Endothelial cell of umbilical vein (primary cell): ENCODE results near the gene JAML. TPM values are rescaled to one million over a fixed set of nuclear protein-coding genes. Genes with fewer than 3 reads are reported as not detected.

Experiments used
- BruUV-seq: library from RNA; stranded (reverse); fragments of 400-500 nt; replicated peaks from 2 replicates; lab custom pipeline; 2021; lab: Mats Ljungman, UMichigan
- CTCF ChIA-PET: fragments of 300-600, 350-600 bp; sonication (Branson Sonifier 250); formaldehyde crosslinking; loops from one replicate; lab custom pipeline; 2021; ENCODE audit warnings: antibody characterized with exemption, inconsistent platforms; lab: Charles Lee
- POLR2A ChIA-PET: fragments of 300-600, 350-600 bp; sonication (Branson Sonifier 250); formaldehyde crosslinking; loops from one replicate; lab custom pipeline; 2021; ENCODE audit warnings: antibody characterized with exemption, inconsistent platforms; lab: Charles Lee
- DNase-seq: peaks from one replicate; pipeline ENCODE4 v3.0.0-alpha.2; 2011; ENCODE audit warnings: low read depth, low spot score
- FAIRE-seq: peaks from 2 replicates; lab custom pipeline; 2011; peaks lifted over from hg19 to GRCh38; lab: Jason Lieb, UNC
- H2AFZ ChIP-seq: 2 replicates; pipeline ENCODE4 v1.6.0; 2012; ENCODE audit warnings: low read depth, low read length, control low read depth, inconsistent platforms
- H3K27ac ChIP-seq: 2 replicates; pipeline ENCODE4 v1.5.1; 2011; ENCODE audit warnings: low read depth, mild to moderate bottlenecking, control low read depth, low read length, moderate library complexity; ENCODE audit not compliant: insufficient read depth
- H3K27me3 ChIP-seq, 2 experiments: 2 replicates each; pipeline versions ENCODE4 v1.6.0 to v1.6.1; 2011; ENCODE audit warnings: low read length in 2 of 2, mixed read lengths in 1 of 2; ENCODE audit not compliant: control insufficient read depth in 2 of 2, insufficient read depth in 2 of 2
- H3K36me3 ChIP-seq, 2 experiments: 2 replicates in 1 of 2; 3 replicates in 1 of 2; pipeline ENCODE4 v1.5.1; 2011; ENCODE audit warnings: low read length in 2 of 2, mild to moderate bottlenecking in 1 of 2, moderate library complexity in 1 of 2; ENCODE audit not compliant: control insufficient read depth in 2 of 2, insufficient read depth in 2 of 2; ENCODE audit errors: extremely low read depth in 1 of 2
- H3K4me1 ChIP-seq: 3 replicates; pipeline ENCODE4 v1.5.1; 2011; ENCODE audit warnings: mild to moderate bottlenecking, low read length; ENCODE audit not compliant: control insufficient read depth, insufficient read depth; ENCODE audit errors: extremely low read depth
- H3K4me2 ChIP-seq: 2 replicates; pipeline ENCODE4 v1.6.1; 2011; ENCODE audit warnings: low read length, control low read depth, mixed read lengths; ENCODE audit not compliant: insufficient read depth
- H3K4me3 ChIP-seq, 3 experiments: fragments of 200-600 bp in 1 of 3; sonication (generic), shearing (Covaris generic) in 1 of 3; replicated peaks in 1 of 3; 2 replicates each; pipeline ENCODE4 v1.5.1; 2011 to 2016; ENCODE audit warnings: control low read depth in 3 of 3, low read length in 3 of 3, mild to moderate bottlenecking in 2 of 3, inconsistent platforms in 1 of 3, low read depth in 1 of 3, moderate library complexity in 1 of 3; ENCODE audit not compliant: insufficient read depth in 1 of 3
- H3K79me2 ChIP-seq: 2 replicates; pipeline ENCODE4 v1.6.0; 2012; ENCODE audit warnings: low read length, inconsistent platforms; ENCODE audit not compliant: control insufficient read depth, insufficient read depth
- H3K9ac ChIP-seq: replicated peaks from 2 replicates; pipeline ENCODE3; 2011; ENCODE audit warnings: low read length, control low read depth; ENCODE audit not compliant: insufficient read depth; ENCODE audit errors: extremely low read depth
- H3K9me1 ChIP-seq: replicated peaks from 3 replicates; pipeline ENCODE4 v1.6.0; 2011; ENCODE audit warnings: mild to moderate bottlenecking, low read length; ENCODE audit not compliant: control insufficient read depth, insufficient read depth; ENCODE audit errors: extremely low read depth
- H3K9me3 ChIP-seq: replicated peaks from 2 replicates; pipeline ENCODE4 v1.5.1; 2012; ENCODE audit warnings: low read length, inconsistent platforms; ENCODE audit not compliant: control insufficient read depth, insufficient read depth
- H4K20me1 ChIP-seq: replicated peaks from 2 replicates; pipeline ENCODE3; 2011; ENCODE audit warnings: mild to moderate bottlenecking, low read length; ENCODE audit not compliant: control insufficient read depth, insufficient read depth; ENCODE audit errors: extremely low read depth
- FOS ChIP-seq: IDR thresholded peaks from 2 replicates; pipeline ENCODE4 v1.6.1; 2011; ENCODE audit warnings: mild to moderate bottlenecking, low read length, moderate library complexity, borderline replicate concordance; ENCODE audit not compliant: insufficient read depth
- GATA2 ChIP-seq: IDR thresholded peaks from 2 replicates; pipeline ENCODE4 v1.7.0; 2011; ENCODE audit warnings: low read depth, mild to moderate bottlenecking, moderate library complexity, mixed read lengths, low read length; ENCODE audit not compliant: insufficient read length, insufficient read depth
- POLR2A ChIP-seq: IDR thresholded peaks from 2 replicates; pipeline ENCODE4 v1.6.1; 2012; ENCODE audit warnings: low read depth, mild to moderate bottlenecking, control low read depth, low read length
- POLR2AphosphoS5 ChIP-seq: IDR thresholded peaks from 2 replicates; pipeline ENCODE4 v1.6.1; 2012; ENCODE audit warnings: low read depth, mild to moderate bottlenecking, control low read depth, low read length, moderate library complexity; ENCODE audit not compliant: insufficient read depth
- dilution Hi-C: fragments of 300-500 bp; cut with MboI; formaldehyde crosslinking; loops from one replicate; pipeline ENCODE4 v1.15.0; 2019; ENCODE audit warnings: low sequenced_read_pairs; ENCODE audit not compliant: extremely low pct_ligation_motif_present
- intact Hi-C: fragments of 100-400 bp; cut with micrococcal nuclease; formaldehyde crosslinking; loops from one replicate; pipeline ENCODE4 v1.10.0; 2022
- polyA plus RNA-seq, 4 experiments: library from polyadenylated mRNA; depleted of rRNA in 3 of 4; stranded (reverse) in 3 of 4; unstranded in 1 of 4; fragments of >200 nt; gene quantifications; 2 replicates each; pipeline versions ENCODE4 v1.2.1 to v1.2.3, GENCODE V29; 2011 to 2012; ENCODE audit warnings: missing spikeins in 1 of 4
- total RNA-seq: library from RNA; stranded (reverse); gene quantifications from 2 replicates; pipeline ENCODE4 v1.2.3, GENCODE V29; 2021
- TF ChIP-seq, protein P1 (sequence below), 2 donors: IDR thresholded peaks; 1 replicate in 1 of 2; 2 replicates in 1 of 2; pipeline ENCODE4 v1.5.1; 2011; ENCODE audit warnings: low read length in 2 of 2, mild to moderate bottlenecking in 2 of 2, moderate library complexity in 2 of 2, control low read depth in 1 of 2, inconsistent platforms in 1 of 2, low read depth in 1 of 2; ENCODE audit not compliant: insufficient read depth in 1 of 2; ENCODE audit errors: extremely low read depth in 1 of 2
- TF ChIP-seq, protein P2 (sequence below): IDR thresholded peaks from 2 replicates; pipeline ENCODE4 v1.6.1; 2011; ENCODE audit not compliant: insufficient read depth, insufficient read length

The JAML gene
- total and polyA plus RNA-seq, 2 donors (not counting 3 experiments of a cell fraction or from before 2014, with no cell fraction given), result 0.04 to 0.35 TPM

DNA sequence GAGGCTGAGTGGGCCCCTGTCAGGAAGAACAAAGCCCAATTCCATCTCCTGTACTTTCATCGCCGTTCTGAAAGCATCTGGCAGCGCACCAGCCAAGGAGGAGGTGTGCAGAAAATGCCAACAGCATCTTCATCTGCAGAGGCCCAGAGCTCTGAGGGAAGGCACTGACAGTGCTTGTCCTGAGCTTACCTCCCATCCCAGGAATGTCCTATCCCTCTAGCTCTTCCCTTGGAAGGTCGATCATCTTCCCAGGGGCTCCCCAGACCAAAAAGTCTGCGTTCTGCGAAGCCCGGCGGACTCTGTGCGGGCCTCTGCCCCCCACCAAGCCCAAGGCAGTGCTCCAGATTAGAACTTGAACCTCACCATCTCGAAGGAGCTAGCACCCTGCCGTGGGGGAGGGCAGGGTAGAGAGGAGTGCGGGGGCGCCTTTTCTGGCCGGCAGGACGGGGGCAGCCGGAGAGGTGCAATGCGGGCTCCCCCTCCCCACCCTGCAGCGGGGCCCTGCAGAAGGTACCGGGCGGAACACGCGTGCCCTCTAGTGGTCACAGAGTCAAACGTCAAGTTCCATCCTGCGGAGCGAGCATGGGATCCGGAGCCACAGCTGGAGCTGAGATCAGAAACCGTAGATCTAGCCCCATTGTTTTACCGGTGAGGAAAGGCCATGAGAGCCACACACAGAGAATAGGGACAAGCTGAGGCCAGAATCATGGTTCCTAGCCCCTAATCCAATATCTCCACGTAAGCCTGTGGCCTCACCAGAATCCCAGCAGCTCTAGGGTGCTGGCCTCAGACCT lies 53.3 kb downstream of the JAML start:
- CTCF ChIA-PET, result interaction anchor here (0.5 to 4.7 kb wide), 41 partner anchors 8 to 745 kb away, joined by 3 to 112 read pairs (median 4); partner anchors contain the start of genes MPZL2 and SCN4B
- Histone ChIP-seq H3K4me1 (no peaks in the 10 kb centered on the region), H3K27ac (no peak overlapping the region), H3K79me2 (no peaks in the 10 kb centered on the region), H3K4me3 (no peak overlapping the region), H3K9me1 (no peaks in the 10 kb centered on the region), H3K36me3 (no peaks in the 10 kb centered on the region), H3K9me3 (no peaks in the 10 kb centered on the region), H4K20me1 (no peaks in the 10 kb centered on the region), H3K27me3 (peaks cover 15 to 31% of the 10 kb centered on the region in 2 experiments), H2AFZ (no peak overlapping the region), H3K4me2 (no peak overlapping the region), H3K9ac (no peak overlapping the region)
- FAIRE-seq (peak; percentile 62), DNase-seq (peak; percentile 61)
- TF ChIP-seq, protein P1, sequence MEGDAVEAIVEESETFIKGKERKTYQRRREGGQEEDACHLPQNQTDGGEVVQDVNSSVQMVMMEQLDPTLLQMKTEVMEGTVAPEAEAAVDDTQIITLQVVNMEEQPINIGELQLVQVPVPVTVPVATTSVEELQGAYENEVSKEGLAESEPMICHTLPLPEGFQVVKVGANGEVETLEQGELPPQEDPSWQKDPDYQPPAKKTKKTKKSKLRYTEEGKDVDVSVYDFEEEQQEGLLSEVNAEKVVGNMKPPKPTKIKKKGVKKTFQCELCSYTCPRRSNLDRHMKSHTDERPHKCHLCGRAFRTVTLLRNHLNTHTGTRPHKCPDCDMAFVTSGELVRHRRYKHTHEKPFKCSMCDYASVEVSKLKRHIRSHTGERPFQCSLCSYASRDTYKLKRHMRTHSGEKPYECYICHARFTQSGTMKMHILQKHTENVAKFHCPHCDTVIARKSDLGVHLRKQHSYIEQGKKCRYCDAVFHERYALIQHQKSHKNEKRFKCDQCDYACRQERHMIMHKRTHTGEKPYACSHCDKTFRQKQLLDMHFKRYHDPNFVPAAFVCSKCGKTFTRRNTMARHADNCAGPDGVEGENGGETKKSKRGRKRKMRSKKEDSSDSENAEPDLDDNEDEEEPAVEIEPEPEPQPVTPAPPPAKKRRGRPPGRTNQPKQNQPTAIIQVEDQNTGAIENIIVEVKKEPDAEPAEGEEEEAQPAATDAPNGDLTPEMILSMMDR (IDR thresholded peaks at IDR 0.05; ENCODE audit: extremely low read depth in 1 of 2, insufficient read depth in 1 of 2, low read depth in 1 of 2, low read length in 2 of 2), result peak; percentile 75 to 91
- TF ChIP-seq, protein P2, sequence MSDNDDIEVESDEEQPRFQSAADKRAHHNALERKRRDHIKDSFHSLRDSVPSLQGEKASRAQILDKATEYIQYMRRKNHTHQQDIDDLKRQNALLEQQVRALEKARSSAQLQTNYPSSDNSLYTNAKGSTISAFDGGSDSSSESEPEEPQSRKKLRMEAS, result no peak
- intact Hi-C loops (loop anchor here (1.0 kb wide), 1 partner anchor 26 kb away; no protein-coding TSS in a partner anchor), dilution Hi-C loops (no loop called here)
- no TSS peak for BruUV-seq
- POLR2A ChIA-PET, result no interaction called here

DNA sequence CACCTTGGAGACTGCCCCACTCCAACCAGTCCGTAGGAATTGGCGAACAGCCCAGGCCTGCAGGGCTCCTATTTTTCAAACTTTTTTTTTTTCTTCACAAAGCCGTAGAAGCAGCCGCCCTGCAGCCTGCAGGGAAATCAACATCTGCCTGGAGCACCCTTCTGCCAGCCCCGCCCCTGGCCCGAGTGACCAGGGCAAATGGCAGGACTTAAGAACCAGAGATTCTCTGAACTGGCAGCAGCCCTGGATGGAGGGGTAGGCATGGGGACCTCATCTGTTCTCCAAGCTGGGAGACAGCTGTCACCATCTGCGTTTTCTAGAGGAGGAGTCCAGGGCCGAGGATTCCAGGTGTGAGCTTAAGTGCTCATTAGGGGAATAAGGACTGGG lies 53.9 kb downstream of the JAML start:
- H3K79me2 ChIP-seq, result no peaks in the 10 kb centered on the region
- no peak overlapping the region for H2AFZ ChIP-seq
- H3K9me3 ChIP-seq, result no peaks in the 10 kb centered on the region
- BruUV-seq, result no TSS peak
- intact Hi-C loops (loop anchor here (1.0 kb wide), 1 partner anchor 26 kb away; no protein-coding TSS in a partner anchor), dilution Hi-C loops (no loop called here)
- FAIRE-seq, result no peak
- ChIA-PET CTCF (interaction anchor here (1.0 to 4.7 kb wide), 24 partner anchors 10 to 745 kb away, joined by 3 to 112 read pairs (median 9); partner anchors contain the start of gene SCN4B), POLR2A (no interaction called here)
- H3K9me1 ChIP-seq, result no peaks in the 10 kb centered on the region
- no peaks in the 10 kb centered on the region for H4K20me1 ChIP-seq
- H3K27me3 ChIP-seq, result peaks cover 13 to 26% of the 10 kb centered on the region in 2 experiments
- no peak for DNase-seq
- no peaks in the 10 kb centered on the region for H3K4me1 ChIP-seq
- no peak for TF ChIP-seq FOS
- TF ChIP-seq, protein P1 (IDR thresholded peaks at IDR 0.05; ENCODE audit: extremely low read depth in 1 of 2, insufficient read depth in 1 of 2, low read depth in 1 of 2, low read length in 2 of 2), result no peak
- TF ChIP-seq POLR2A, result no peak
- no peak for TF ChIP-seq POLR2AphosphoS5
- TF ChIP-seq, protein P2, result no peak
- no peak for TF ChIP-seq GATA2
- no peak overlapping the region for H3K4me3 ChIP-seq
- H3K4me2 ChIP-seq, result no peak overlapping the region
- H3K36me3 ChIP-seq, result no peaks in the 10 kb centered on the region
- no peak overlapping the region for H3K27ac ChIP-seq
- H3K9ac ChIP-seq, result no peak overlapping the region
